OCI-LY1 (cell line): ENCODE data around the gene ERCC4.

Experiments
- CTCF ChIP-seq: fragments of 200-600 bp; sonication (generic), shearing (Covaris generic); IDR thresholded peaks from 2 replicates; pipeline ENCODE4 v1.5.1; 2017; ENCODE audit warnings: mild to moderate bottlenecking, antibody characterized with exemption, low read length, moderate library complexity, mixed read lengths
- EZH2 ChIP-seq: fragments of 200-600 bp; sonication (generic), shearing (Covaris generic); IDR thresholded peaks from 2 replicates; pipeline ENCODE4 v1.8.0; 2017; ENCODE audit warnings: borderline replicate concordance, mixed run types, mild to moderate bottlenecking, antibody characterized with exemption, low read length, moderate library complexity, mixed read lengths

GRCh38 chr16:13920510-13920818, 510 bp downstream of the ERCC4 start:
- no peak for TF ChIP-seq CTCF
- no peak for TF ChIP-seq EZH2
